ENCODE results near the gene ATP13A5. TPM values are rescaled to one million over a fixed set of nuclear protein-coding genes. Genes with fewer than 3 reads are reported as not detected.

The ATP13A5 gene
- polyA plus RNA-seq, 1 experiment = not detected

GRCh38 chr3:193372783-193373182 is 5.8 kb downstream of the ATP13A5 start:
- ChIA-PET CTCF (no interaction called here), POLR2A (no interaction called here)
- H3K27me3 ChIP-seq (ENCODE audit: control insufficient read depth, insufficient read depth, low read length) = no peaks in the 10 kb centered on the region

GRCh38 chr3:193367868-193368267 is 10.7 kb downstream of the ATP13A5 start:
- H3K4me3 ChIP-seq (ENCODE audit: low read depth, low read length) = no peak overlapping the region
- H3K27ac ChIP-seq (ENCODE audit: low read depth, low read length) = no peak overlapping the region
- ChIA-PET CTCF (no interaction called here), POLR2A (no interaction called here)
- TF ChIP-seq CTCF (IDR thresholded peaks at IDR 0.05; ENCODE audit: low read depth, low read length) = no peak
- H3K9me3 ChIP-seq (ENCODE audit: control insufficient read depth, insufficient read depth, low read length) = no peaks in the 10 kb centered on the region
- no peaks in the 10 kb centered on the region for H3K27me3 ChIP-seq (ENCODE audit: control insufficient read depth, insufficient read depth, low read length)
- no peak for DNase-seq (ENCODE audit: low read depth, low spot score)

More at GRCh38 chr3:193372783-193373182, 5.8 kb downstream of the ATP13A5 start:
- Histone ChIP-seq H3K27ac (ENCODE audit: low read depth, low read length) (no peak overlapping the region), H3K9me3 (ENCODE audit: control insufficient read depth, insufficient read depth, low read length) (no peaks in the 10 kb centered on the region), H3K4me3 (ENCODE audit: low read depth, low read length) (no peak overlapping the region)
- no peak for DNase-seq (ENCODE audit: low read depth, low spot score)
- no peak for TF ChIP-seq CTCF (IDR thresholded peaks at IDR 0.05; ENCODE audit: low read depth, low read length)

- no peak for DNase-seq (ENCODE audit: low read depth, low spot score)
- ChIA-PET CTCF (no interaction called here), POLR2A (no interaction called here)
- Histone ChIP-seq H3K27ac (ENCODE audit: low read depth, low read length) (no peak overlapping the region), H3K27me3 (ENCODE audit: control insufficient read depth, insufficient read depth, low read length) (no peaks in the 10 kb centered on the region), H3K4me3 (ENCODE audit: low read depth, low read length) (no peak overlapping the region), H3K9me3 (ENCODE audit: control insufficient read depth, insufficient read depth, low read length) (no peaks in the 10 kb centered on the region)
- no peak for TF ChIP-seq CTCF (IDR thresholded peaks at IDR 0.05; ENCODE audit: low read depth, low read length)
Observed at GRCh38 chr3:193357291-193357690, 21.3 kb downstream of the ATP13A5 start.

GRCh38 chr3:193354423-193354822 is 24.1 kb downstream of the ATP13A5 start:
- POLR2A ChIA-PET = no interaction called here
- CTCF ChIA-PET = no interaction called here
- DNase-seq (ENCODE audit: low read depth, low spot score) = no peak
- no peak for TF ChIP-seq CTCF (IDR thresholded peaks at IDR 0.05; ENCODE audit: low read depth, low read length)
- H3K9me3 ChIP-seq (ENCODE audit: control insufficient read depth, insufficient read depth, low read length) = no peaks in the 10 kb centered on the region
- no peak overlapping the region for H3K27ac ChIP-seq (ENCODE audit: low read depth, low read length)
- H3K27me3 ChIP-seq (ENCODE audit: control insufficient read depth, insufficient read depth, low read length) = no peaks in the 10 kb centered on the region
- H3K4me3 ChIP-seq (ENCODE audit: low read depth, low read length) = no peak overlapping the region

GRCh38 chr3:193350744-193351143 is 27.8 kb downstream of the ATP13A5 start:
- H3K27ac ChIP-seq (ENCODE audit: low read depth, low read length) = no peak overlapping the region
- no peak for TF ChIP-seq CTCF (IDR thresholded peaks at IDR 0.05; ENCODE audit: low read depth, low read length)
- no peak for DNase-seq (ENCODE audit: low read depth, low spot score)
- H3K4me3 ChIP-seq (ENCODE audit: low read depth, low read length) = no peak overlapping the region
- CTCF ChIA-PET = no interaction called here
- H3K27me3 ChIP-seq (ENCODE audit: control insufficient read depth, insufficient read depth, low read length) = no peaks in the 10 kb centered on the region
- H3K9me3 ChIP-seq (ENCODE audit: control insufficient read depth, insufficient read depth, low read length) = no peaks in the 10 kb centered on the region
- POLR2A ChIA-PET = no interaction called here

All from AG04450 (cell line).